ENCODE results near the gene SPHKAP. TPM values are rescaled to one million over a fixed set of nuclear protein-coding genes. Genes with fewer than 3 reads are reported as not detected.

Gene SPHKAP
- total RNA-seq, 4 donors from 2014 or later: under 0.01 TPM; not detected in 3

GRCh38 chr2:228180181-228181097 lies 1.0 kb downstream of the SPHKAP start:
- Histone ChIP-seq H3K9me3 (peaks cover 0 to 3% (median 0%) of the 10 kb centered on the region in 3 donors), H3K36me3 (no peaks in the 10 kb centered on the region), H3K27ac (no peak overlapping the region), H3K4me1 (no peaks in the 10 kb centered on the region), H3K27me3 (peaks cover 0 to 24% (median 0%) of the 10 kb centered on the region in 4 donors), H3K4me3 (no peak overlapping the region)
- DNase-seq: no peak
- TF ChIP-seq CTCF (IDR thresholded peaks at IDR 0.05) (no peak), POLR2A (IDR thresholded peaks at IDR 0.05) (no peak)
- intact Hi-C loops (cut with DNase I): no loop called here
- WGBS, 2 donors: 9 to 16% methylated on average over 30 to 37 of the region's 43 CpGs

GRCh38 chr2:228167290-228167689 lies 14.2 kb downstream of the SPHKAP start:
- TF ChIP-seq CTCF (IDR thresholded peaks at IDR 0.05): no peak
- TF ChIP-seq POLR2A (IDR thresholded peaks at IDR 0.05): no peak
- intact Hi-C loops (cut with DNase I): no loop called here
- Histone ChIP-seq H3K9me3 (no peaks in the 10 kb centered on the region), H3K36me3 (no peaks in the 10 kb centered on the region), H3K27me3 (no peaks in the 10 kb centered on the region), H3K27ac (no peak overlapping the region), H3K4me3 (no peak overlapping the region), H3K4me1 (no peaks in the 10 kb centered on the region)
- DNase-seq: no peak
- WGBS, 2 donors: 67 to 74% methylated on average over 4 of the region's 4 CpGs

GRCh38 chr2:228164718-228165117 lies 16.8 kb downstream of the SPHKAP start:
- Histone ChIP-seq H3K27me3 (no peaks in the 10 kb centered on the region), H3K4me1 (no peaks in the 10 kb centered on the region), H3K36me3 (no peaks in the 10 kb centered on the region), H3K9me3 (no peaks in the 10 kb centered on the region), H3K4me3 (no peak overlapping the region), H3K27ac (no peak overlapping the region)
- intact Hi-C loops (cut with DNase I): no loop called here
- 78 to 79% methylated on average over 3 of the region's 3 CpGs for WGBS, 2 donors
- no peak for DNase-seq
- no peak for TF ChIP-seq CTCF (IDR thresholded peaks at IDR 0.05)
- no peak for TF ChIP-seq POLR2A (IDR thresholded peaks at IDR 0.05)

GRCh38 chr2:228157841-228158240 lies 23.6 kb downstream of the SPHKAP start:
- intact Hi-C loops (cut with DNase I): no loop called here
- no peaks in the 10 kb centered on the region for H3K9me3 ChIP-seq
- H3K27me3 ChIP-seq: no peaks in the 10 kb centered on the region
- no peak for DNase-seq
- H3K4me1 ChIP-seq: no peaks in the 10 kb centered on the region
- H3K4me3 ChIP-seq: no peak overlapping the region
- TF ChIP-seq POLR2A (IDR thresholded peaks at IDR 0.05) (no peak), CTCF (IDR thresholded peaks at IDR 0.05) (no peak)
- no peaks in the 10 kb centered on the region for H3K36me3 ChIP-seq
- no peak overlapping the region for H3K27ac ChIP-seq

GRCh38 chr2:228144961-228145360 lies 36.5 kb downstream of the SPHKAP start:
- no peaks in the 10 kb centered on the region for H3K36me3 ChIP-seq
- WGBS, 2 donors: 47 to 55% methylated on average over 4 of the region's 4 CpGs
- intact Hi-C loops (cut with DNase I): no loop called here
- TF ChIP-seq CTCF (IDR thresholded peaks at IDR 0.05) (no peak), POLR2A (IDR thresholded peaks at IDR 0.05) (no peak)
- H3K27me3 ChIP-seq: no peaks in the 10 kb centered on the region
- H3K9me3 ChIP-seq: no peaks in the 10 kb centered on the region
- H3K4me3 ChIP-seq: no peak overlapping the region
- no peak overlapping the region for H3K27ac ChIP-seq
- H3K4me1 ChIP-seq: no peaks in the 10 kb centered on the region
- DNase-seq: no peak
